Measurements from ENCODE around the gene GPM6B. TPM values are rescaled to one million over a fixed set of nuclear protein-coding genes. Genes with fewer than 3 reads are reported as not detected.

The GPM6B gene
- total and polyA plus RNA-seq, 2 donors (not counting 3 experiments of a cell fraction or from before 2014, with no cell fraction given): 0.30 TPM; not detected in 1

GRCh38 chrX:13750204-13750603 lies 66.7 kb downstream of the GPM6B start:
- POLR2A ChIA-PET: no interaction called here
- intact Hi-C loops (cut with micrococcal nuclease): loop anchor here (1.0 kb wide), 2 partner anchors 244 to 282 kb away; no protein-coding TSS in a partner anchor
- FAIRE-seq: peak; percentile 69

GRCh38 chrX:13748486-13748885 lies 68.4 kb downstream of the GPM6B start:
- intact Hi-C loops (cut with micrococcal nuclease) (loop anchor here (1.0 kb wide), 1 partner anchor 90 kb away; no protein-coding TSS in a partner anchor), dilution Hi-C loops (cut with MboI; ENCODE audit: extremely low pct_ligation_motif_present, low sequenced_read_pairs) (no loop called here)
- Histone ChIP-seq H3K4me3 (replicated peaks in 1 of 3; ENCODE audit: insufficient read depth in 1 of 3, low read depth in 1 of 3, low read length in 3 of 3) (no peak overlapping the region), H4K20me1 (replicated peaks; ENCODE audit: control insufficient read depth, extremely low read depth, insufficient read depth, low read length) (no peaks in the 10 kb centered on the region), H3K36me3 (ENCODE audit: control insufficient read depth in 2 of 2, extremely low read depth in 1 of 2, insufficient read depth in 2 of 2, low read length in 2 of 2) (no peaks in the 10 kb centered on the region), H3K27ac (ENCODE audit: insufficient read depth, low read depth, low read length) (no peak overlapping the region), H3K9me1 (replicated peaks; ENCODE audit: control insufficient read depth, extremely low read depth, insufficient read depth, low read length) (no peaks in the 10 kb centered on the region), H3K4me1 (ENCODE audit: control insufficient read depth, extremely low read depth, insufficient read depth, low read length) (no peaks in the 10 kb centered on the region), H3K79me2 (ENCODE audit: control insufficient read depth, insufficient read depth, low read length) (no peaks in the 10 kb centered on the region), H3K4me2 (ENCODE audit: insufficient read depth, low read length) (no peak overlapping the region), H3K27me3 (ENCODE audit: control insufficient read depth in 2 of 2, insufficient read depth in 2 of 2, low read length in 2 of 2) (no peaks in the 10 kb centered on the region), H3K9me3 (replicated peaks; ENCODE audit: control insufficient read depth, insufficient read depth, low read length) (no peaks in the 10 kb centered on the region), H2AFZ (ENCODE audit: low read depth, low read length) (no peak overlapping the region), H3K9ac (replicated peaks; ENCODE audit: extremely low read depth, insufficient read depth, low read length) (no peak overlapping the region)
- FAIRE-seq (no peak), DNase-seq (ENCODE audit: low read depth, low spot score) (no peak)
- ChIA-PET CTCF (interaction anchor here (1.8 to 4.1 kb wide), 3 partner anchors 89 to 283 kb away, joined by 4 to 18 read pairs (median 14); no protein-coding TSS in a partner anchor), POLR2A (no interaction called here)
- BruUV-seq (replicated peaks): no TSS peak
- no peak for TF ChIP-seq POLR2AphosphoS5 (IDR thresholded peaks at IDR 0.05; ENCODE audit: insufficient read depth, low read depth, low read length)
- TF ChIP-seq GATA2 (IDR thresholded peaks at IDR 0.05; ENCODE audit: insufficient read depth, insufficient read length, low read depth, low read length): no peak
- no peak for TF ChIP-seq POLR2A (IDR thresholded peaks at IDR 0.05; ENCODE audit: low read depth, low read length)
- TF ChIP-seq, protein P1, sequence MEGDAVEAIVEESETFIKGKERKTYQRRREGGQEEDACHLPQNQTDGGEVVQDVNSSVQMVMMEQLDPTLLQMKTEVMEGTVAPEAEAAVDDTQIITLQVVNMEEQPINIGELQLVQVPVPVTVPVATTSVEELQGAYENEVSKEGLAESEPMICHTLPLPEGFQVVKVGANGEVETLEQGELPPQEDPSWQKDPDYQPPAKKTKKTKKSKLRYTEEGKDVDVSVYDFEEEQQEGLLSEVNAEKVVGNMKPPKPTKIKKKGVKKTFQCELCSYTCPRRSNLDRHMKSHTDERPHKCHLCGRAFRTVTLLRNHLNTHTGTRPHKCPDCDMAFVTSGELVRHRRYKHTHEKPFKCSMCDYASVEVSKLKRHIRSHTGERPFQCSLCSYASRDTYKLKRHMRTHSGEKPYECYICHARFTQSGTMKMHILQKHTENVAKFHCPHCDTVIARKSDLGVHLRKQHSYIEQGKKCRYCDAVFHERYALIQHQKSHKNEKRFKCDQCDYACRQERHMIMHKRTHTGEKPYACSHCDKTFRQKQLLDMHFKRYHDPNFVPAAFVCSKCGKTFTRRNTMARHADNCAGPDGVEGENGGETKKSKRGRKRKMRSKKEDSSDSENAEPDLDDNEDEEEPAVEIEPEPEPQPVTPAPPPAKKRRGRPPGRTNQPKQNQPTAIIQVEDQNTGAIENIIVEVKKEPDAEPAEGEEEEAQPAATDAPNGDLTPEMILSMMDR (IDR thresholded peaks at IDR 0.05; ENCODE audit: extremely low read depth in 1 of 2, insufficient read depth in 1 of 2, low read depth in 1 of 2, low read length in 2 of 2): no peak
- TF ChIP-seq, protein P2, sequence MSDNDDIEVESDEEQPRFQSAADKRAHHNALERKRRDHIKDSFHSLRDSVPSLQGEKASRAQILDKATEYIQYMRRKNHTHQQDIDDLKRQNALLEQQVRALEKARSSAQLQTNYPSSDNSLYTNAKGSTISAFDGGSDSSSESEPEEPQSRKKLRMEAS (IDR thresholded peaks at IDR 0.05; ENCODE audit: insufficient read depth, insufficient read length): no peak
- no peak for TF ChIP-seq EZH2 (IDR thresholded peaks at IDR 0.05; ENCODE audit: borderline replicate concordance, low read depth, low read length, severe bottlenecking)
- no peak for TF ChIP-seq FOS (IDR thresholded peaks at IDR 0.05; ENCODE audit: borderline replicate concordance, insufficient read depth, low read length)
- no peak for TF ChIP-seq JUN (IDR thresholded peaks at IDR 0.05; ENCODE audit: borderline replicate concordance, insufficient read depth, insufficient read length, low read depth)
- no peak for TF ChIP-seq MYC (IDR thresholded peaks at IDR 0.05; ENCODE audit: low read depth, low read length)

More at GRCh38 chrX:13750204-13750603, 66.7 kb downstream of the GPM6B start:
- no peak overlapping the region for H3K4me2 ChIP-seq (ENCODE audit: insufficient read depth, low read length)
- no peaks in the 10 kb centered on the region for H3K4me1 ChIP-seq (ENCODE audit: control insufficient read depth, extremely low read depth, insufficient read depth, low read length)
- H3K9me3 ChIP-seq (replicated peaks; ENCODE audit: control insufficient read depth, insufficient read depth, low read length): no peaks in the 10 kb centered on the region
- no peak overlapping the region for H3K27ac ChIP-seq (ENCODE audit: insufficient read depth, low read depth, low read length)
- no peaks in the 10 kb centered on the region for H3K9me1 ChIP-seq (replicated peaks; ENCODE audit: control insufficient read depth, extremely low read depth, insufficient read depth, low read length)
- H4K20me1 ChIP-seq (replicated peaks; ENCODE audit: control insufficient read depth, extremely low read depth, insufficient read depth, low read length): no peaks in the 10 kb centered on the region
- H3K4me3 ChIP-seq (replicated peaks in 1 of 3; ENCODE audit: insufficient read depth in 1 of 3, low read depth in 1 of 3, low read length in 3 of 3): no peak overlapping the region
- no TSS peak for BruUV-seq (replicated peaks)
- TF ChIP-seq POLR2A (IDR thresholded peaks at IDR 0.05; ENCODE audit: low read depth, low read length) (no peak), POLR2AphosphoS5 (IDR thresholded peaks at IDR 0.05; ENCODE audit: insufficient read depth, low read depth, low read length) (no peak)
- TF ChIP-seq, protein P1 (IDR thresholded peaks at IDR 0.05; ENCODE audit: extremely low read depth in 1 of 2, insufficient read depth in 1 of 2, low read depth in 1 of 2, low read length in 2 of 2): peak; percentile 22 to 31
- dilution Hi-C loops (cut with MboI; ENCODE audit: extremely low pct_ligation_motif_present, low sequenced_read_pairs): no loop called here
- no peaks in the 10 kb centered on the region for H3K79me2 ChIP-seq (ENCODE audit: control insufficient read depth, insufficient read depth, low read length)
- no peak overlapping the region for H3K9ac ChIP-seq (replicated peaks; ENCODE audit: extremely low read depth, insufficient read depth, low read length)
- CTCF ChIA-PET: interaction anchor here (0.7 to 4.1 kb wide), 8 partner anchors 11 to 282 kb away, joined by 3 to 18 read pairs (median 3); no protein-coding TSS in a partner anchor
- H3K27me3 ChIP-seq (ENCODE audit: control insufficient read depth in 2 of 2, insufficient read depth in 2 of 2, low read length in 2 of 2): no peaks in the 10 kb centered on the region
- no peak overlapping the region for H2AFZ ChIP-seq (ENCODE audit: low read depth, low read length)
- peak; percentile 35 for DNase-seq (ENCODE audit: low read depth, low spot score)
- no peaks in the 10 kb centered on the region for H3K36me3 ChIP-seq (ENCODE audit: control insufficient read depth in 2 of 2, extremely low read depth in 1 of 2, insufficient read depth in 2 of 2, low read length in 2 of 2)
